HepG2 (cell line): Measurements from ENCODE around the gene RGS11. TPM values are rescaled to one million over a fixed set of nuclear protein-coding genes. Genes with fewer than 3 reads are reported as not detected.

Experiments used
- ATAC-seq: fragments of 200-7000 bp; cut with Tn5 transposase; 3 replicates; pipeline ENCODE4 v1.9.1; 2020; ENCODE audit warnings: mild to moderate bottlenecking, moderate library complexity
- BruUV-seq: library from RNA; stranded (reverse); fragments of 400-500 nt; replicated peaks from 2 replicates; lab custom pipeline; 2021; lab: Mats Ljungman, UMichigan
- CTCF ChIA-PET: fragments of 300-600 bp; formaldehyde crosslinking; extraction: SDS; loops from one replicate; lab custom pipeline; 2021; ENCODE audit warnings: low total read pairs, inconsistent platforms, low intra/inter-chr PET ratio; lab: Yijun Ruan, JAX
- POLR2A ChIA-PET: fragments of 350-600 bp; sonication (Branson Sonifier 250); formaldehyde crosslinking; loops from one replicate; lab custom pipeline; 2020; ENCODE audit warnings: antibody characterized with exemption, inconsistent platforms; lab: Yijun Ruan, JAX
- DNase-seq: peaks from one replicate; pipeline ENCODE4 v3.0.0-alpha.2; 2015; ENCODE audit warnings: low spot score
- FAIRE-seq: peaks from 3 replicates; lab custom pipeline; 2011; peaks lifted over from hg19 to GRCh38; lab: Jason Lieb, UNC
- H2AFZ ChIP-seq: one replicate; pipeline ENCODE4 v1.6.1; 2011; ENCODE audit warnings: low read length, inconsistent platforms
- H3K27ac ChIP-seq: fragments of 300-600 bp; 3 replicates; pipeline ENCODE4 v1.8.0; 2011; ENCODE audit warnings: mixed run types, mild to moderate bottlenecking, mixed read lengths, low read length, inconsistent platforms; ENCODE audit not compliant: insufficient read depth; ENCODE audit errors: extremely low read length
- H3K27me3 ChIP-seq, 2 experiments: fragments of 200-600 bp in 1 of 2; 2 replicates in 1 of 2; 3 replicates in 1 of 2; pipeline versions ENCODE4 v1.6.0 to v1.8.0; 2011; ENCODE audit warnings: low read length in 2 of 2, mild to moderate bottlenecking in 2 of 2, moderate library complexity in 2 of 2, inconsistent platforms in 1 of 2; ENCODE audit not compliant: insufficient read depth in 2 of 2, control insufficient read depth in 1 of 2
- H3K36me3 ChIP-seq, 2 experiments: fragments of 200-600 bp in 1 of 2; replicated peaks in 1 of 2; 2 replicates in 1 of 2; 3 replicates in 1 of 2; pipeline versions ENCODE4 v1.5.1 to v1.8.0; 2011; ENCODE audit warnings: low read length in 2 of 2, inconsistent platforms in 1 of 2; ENCODE audit not compliant: insufficient read depth in 2 of 2, control insufficient read depth in 1 of 2
- H3K4me1 ChIP-seq: 2 replicates; pipeline ENCODE4 v1.5.1; 2012; ENCODE audit warnings: low read length, inconsistent platforms; ENCODE audit not compliant: insufficient read depth
- H3K4me2 ChIP-seq: 2 replicates; pipeline ENCODE4 v1.6.0; 2011; ENCODE audit warnings: low read depth, low read length, inconsistent platforms
- H3K4me3 ChIP-seq, 3 experiments: fragments of 200-600 bp in 1 of 3; sonication (generic), shearing (Covaris generic) in 1 of 3; replicated peaks in 1 of 3; 2 replicates each; pipeline ENCODE4 v1.5.1; 2011 to 2016; ENCODE audit warnings: low read length in 3 of 3, inconsistent platforms in 2 of 3, low read depth in 2 of 3, mild to moderate bottlenecking in 2 of 3, control low read depth in 1 of 3, mixed read lengths in 1 of 3; ENCODE audit not compliant: insufficient read depth in 1 of 3
- H3K79me2 ChIP-seq: one replicate; pipeline ENCODE4 v1.6.1; 2011; ENCODE audit warnings: low read length, inconsistent platforms; ENCODE audit not compliant: insufficient read depth
- H3K9ac ChIP-seq: 2 replicates; pipeline ENCODE4 v1.6.0; 2011; ENCODE audit warnings: mild to moderate bottlenecking, low read depth, low read length, inconsistent platforms; ENCODE audit not compliant: insufficient read depth
- H3K9me3 ChIP-seq: 2 replicates; pipeline ENCODE4 v1.5.1; 2012; ENCODE audit warnings: mild to moderate bottlenecking, low read length
- H4K20me1 ChIP-seq: 2 replicates; pipeline ENCODE4 v1.6.0; 2011; ENCODE audit warnings: inconsistent platforms, mild to moderate bottlenecking, low read length, moderate library complexity; ENCODE audit not compliant: insufficient read depth
- AGO2 ChIP-seq: fragments of 200-400 bp; formaldehyde crosslinking; optimal IDR thresholded peaks from 2 replicates; pipeline ENCODE3; 2017; ENCODE audit warnings: mild to moderate bottlenecking, low read depth, low read length, moderate library complexity
- GLI4 ChIP-seq: sonication (generic); formaldehyde crosslinking; IDR thresholded peaks from 2 replicates; pipeline ENCODE4 v1.5.1; 2020; ENCODE audit warnings: missing genetic modification reagents, mild to moderate bottlenecking, moderate library complexity, borderline replicate concordance
- HES4 ChIP-seq: sonication (generic); formaldehyde crosslinking; IDR thresholded peaks from 2 replicates; pipeline ENCODE4 v1.9.0; 2021; ENCODE audit warnings: mild to moderate bottlenecking, missing genetic modification reagents, borderline replicate concordance
- HIC2 ChIP-seq: sonication (generic); formaldehyde crosslinking; IDR thresholded peaks from 2 replicates; pipeline ENCODE4 v1.9.0; 2022; ENCODE audit warnings: low read depth, missing genetic modification reagents
- KAT8 ChIP-seq: IDR thresholded peaks from 2 replicates; pipeline ENCODE4 v1.6.1; 2016; ENCODE audit warnings: missing genetic modification reagents, missing compliant biosample characterization
- MEIS2 ChIP-seq: sonication (generic); formaldehyde crosslinking; IDR thresholded peaks from 2 replicates; pipeline ENCODE4 v1.9.0; 2021; ENCODE audit warnings: mild to moderate bottlenecking, missing genetic modification reagents
- RBM39 ChIP-seq: fragments of 200-400 bp; formaldehyde crosslinking; IDR thresholded peaks from one replicate; pipeline ENCODE4 v1.6.1; 2018; ENCODE audit warnings: antibody characterized with exemption, mild to moderate bottlenecking, low read depth, low read length; ENCODE audit not compliant: poor library complexity, severe bottlenecking
- ZBTB1 ChIP-seq: sonication (generic); formaldehyde crosslinking; IDR thresholded peaks from 2 replicates; pipeline ENCODE4 v1.4.0; 2020; ENCODE audit warnings: missing genetic modification reagents, borderline replicate concordance
- ZBTB34 ChIP-seq: sonication (generic); formaldehyde crosslinking; IDR thresholded peaks from 2 replicates; pipeline ENCODE4 v1.8.0; 2022; ENCODE audit warnings: mild to moderate bottlenecking, missing genetic modification reagents
- ZNF709 ChIP-seq: sonication (generic); formaldehyde crosslinking; IDR thresholded peaks from 2 replicates; pipeline ENCODE4 v1.5.0; 2020; ENCODE audit warnings: mild to moderate bottlenecking, missing genetic modification reagents
- ZNF713 ChIP-seq: sonication (generic); formaldehyde crosslinking; IDR thresholded peaks from 2 replicates; pipeline ENCODE4 v1.4.0; 2020; ENCODE audit warnings: mild to moderate bottlenecking, missing genetic modification reagents
- ZNF773 ChIP-seq: sonication (generic); formaldehyde crosslinking; IDR thresholded peaks from 2 replicates; pipeline ENCODE4 v1.4.0; 2020; ENCODE audit warnings: missing genetic modification reagents, borderline replicate concordance
- ZNF883 ChIP-seq: sonication (generic); formaldehyde crosslinking; IDR thresholded peaks from 2 replicates; pipeline ENCODE4 v1.5.1; 2020; ENCODE audit warnings: mild to moderate bottlenecking, missing genetic modification reagents; ENCODE audit errors: not compliant biosample characterization
- WGBS: methylation state at CpG from one replicate; pipeline ENCODE4 v1.1.6; 2017; ENCODE audit warnings: low lambda C conversion rate; 5-methylcytosine and 5-hydroxymethylcytosine counted together
- in situ Hi-C: cut with HindIII; loops from 2 replicates; pipeline ENCODE4 v1.10.0; 2017; ENCODE audit warnings: low pct_unique_long_range_greater_than_20kb; ENCODE audit not compliant: extremely low pct_ligation_motif_present
- intact Hi-C: fragments of 100-400 bp; cut with micrococcal nuclease; formaldehyde crosslinking; loops from one replicate; pipeline ENCODE4 v1.10.0; 2022; ENCODE audit not compliant: unreplicated experiment
- polyA plus RNA-seq, 8 experiments: library from polyadenylated mRNA; depleted of rRNA in 3 of 8; stranded (reverse) in 7 of 8; unstranded in 1 of 8; fragments of >200 nt; fragmentation: Illumina TruSeq in 4 of 8; extraction: Trizol in 4 of 8; gene quantifications; 2 replicates each; pipeline versions ENCODE4 v1.2.1 to v1.2.3, GENCODE V29; 2011 to 2016; ENCODE audit warnings: low read depth in 4 of 8, missing spikeins in 1 of 8, mixed read lengths in 1 of 8; ENCODE audit not compliant: insufficient read depth in 1 of 8
- total RNA-seq, 5 experiments: library from RNA; depleted of rRNA; stranded (reverse); fragments of >200 nt; fragmentation: Illumina TruSeq; extraction: Trizol; gene quantifications; 2 replicates each; pipeline ENCODE4 v1.2.3, GENCODE V29; 2016; ENCODE audit warnings: low read depth in 1 of 5
- TF ChIP-seq, protein P1 (sequence below): sonication (generic); formaldehyde crosslinking; conservative IDR thresholded peaks from 2 replicates; pipeline ENCODE4 v1.8.0; 2022; ENCODE audit warnings: mild to moderate bottlenecking, moderate library complexity, missing genetic modification reagents

Gene RGS11
- total and polyA plus RNA-seq, 2 of the 13 experiments (the other 11 are each of a cell fraction or from before 2014, with no cell fraction given) = 0.11 TPM; not detected in 1

GRCh38 chr16:260326-260725 lies 15.4 kb downstream of the RGS11 start:
- Histone ChIP-seq H3K79me2 (no peaks in the 10 kb centered on the region), H3K27ac (no peak overlapping the region), H3K4me1 (no peaks in the 10 kb centered on the region), H2AFZ (no peak overlapping the region), H3K9me3 (no peaks in the 10 kb centered on the region), H3K9ac (no peak overlapping the region), H4K20me1 (no peaks in the 10 kb centered on the region), H3K27me3 (no peaks in the 10 kb centered on the region), H3K4me2 (no peak overlapping the region), H3K4me3 (no peak overlapping the region), H3K36me3 (peaks cover 15 to 25% of the 10 kb centered on the region in 2 experiments; a peak in 4 of 5 replicates)
- 94% methylated on average over 17 of the region's 19 CpGs for WGBS
- no peak for FAIRE-seq
- intact Hi-C loops = no loop called here
- ChIA-PET POLR2A (no interaction called here), CTCF (no interaction called here)
- BruUV-seq = no TSS peak
- no peak for TF ChIP-seq ZNF883 (CRISPR knock-in tag)
- no peak for TF ChIP-seq HIC2 (CRISPR knock-in tag)
- TF ChIP-seq ZNF713 (CRISPR knock-in tag) = no peak
- no peak for TF ChIP-seq HES4 (CRISPR knock-in tag)
- no peak for TF ChIP-seq MEIS2 (CRISPR knock-in tag)
- TF ChIP-seq ZNF709 (CRISPR knock-in tag) = no peak
- TF ChIP-seq KAT8 (CRISPR knock-in tag) = no peak
- no peak for DNase-seq
- ATAC-seq = no peak
- in situ Hi-C loops = no loop called here

GRCh38 chr16:259814-260253 lies 15.9 kb downstream of the RGS11 start:
- Histone ChIP-seq H3K79me2 (no peaks in the 10 kb centered on the region), H3K9me3 (no peaks in the 10 kb centered on the region)
- intact Hi-C loops = no loop called here
- POLR2A ChIA-PET = no interaction called here
- no peak for TF ChIP-seq ZBTB1 (CRISPR knock-in tag)
- no peak for TF ChIP-seq GLI4 (CRISPR knock-in tag)
- TF ChIP-seq RBM39 = no peak
- TF ChIP-seq, protein P1, sequence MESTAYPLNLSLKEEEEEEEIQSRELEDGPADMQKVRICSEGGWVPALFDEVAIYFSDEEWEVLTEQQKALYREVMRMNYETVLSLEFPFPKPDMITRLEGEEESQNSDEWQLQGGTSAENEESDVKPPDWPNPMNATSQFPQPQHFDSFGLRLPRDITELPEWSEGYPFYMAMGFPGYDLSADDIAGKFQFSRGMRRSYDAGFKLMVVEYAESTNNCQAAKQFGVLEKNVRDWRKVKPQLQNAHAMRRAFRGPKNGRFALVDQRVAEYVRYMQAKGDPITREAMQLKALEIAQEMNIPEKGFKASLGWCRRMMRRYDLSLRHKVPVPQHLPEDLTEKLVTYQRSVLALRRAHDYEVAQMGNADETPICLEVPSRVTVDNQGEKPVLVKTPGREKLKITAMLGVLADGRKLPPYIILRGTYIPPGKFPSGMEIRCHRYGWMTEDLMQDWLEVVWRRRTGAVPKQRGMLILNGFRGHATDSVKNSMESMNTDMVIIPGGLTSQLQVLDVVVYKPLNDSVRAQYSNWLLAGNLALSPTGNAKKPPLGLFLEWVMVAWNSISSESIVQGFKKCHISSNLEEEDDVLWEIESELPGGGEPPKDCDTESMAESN (CRISPR knock-in tag) = no peak
- TF ChIP-seq ZBTB34 = no peak
- no peak for TF ChIP-seq ZNF773 (CRISPR knock-in tag)
- peak; percentile 17 for TF ChIP-seq AGO2
- TF ChIP-seq, all 625 proteins: peak for 1
- no peak overlapping the region for H2AFZ ChIP-seq
- CTCF ChIA-PET = no interaction called here
- in situ Hi-C loops = no loop called here
- BruUV-seq = no TSS peak
- ATAC-seq = no peak
- H3K27ac ChIP-seq = no peak overlapping the region
- no peak overlapping the region for H3K4me2 ChIP-seq
- no peak for FAIRE-seq
- peaks cover 15 to 28% of the 10 kb centered on the region in 2 experiments; a peak in 4 of 5 replicates for H3K36me3 ChIP-seq
- H4K20me1 ChIP-seq = no peaks in the 10 kb centered on the region
- WGBS = 90% methylated on average over 5 of the region's 13 CpGs
- no peak overlapping the region for H3K4me3 ChIP-seq
- DNase-seq = no peak
- no peak overlapping the region for H3K9ac ChIP-seq
- H3K4me1 ChIP-seq = no peaks in the 10 kb centered on the region
- H3K27me3 ChIP-seq = no peaks in the 10 kb centered on the region
